ENCODE measurements around the gene CELSR1. TPM values are rescaled to one million over a fixed set of nuclear protein-coding genes. Genes with fewer than 3 reads are reported as not detected.

Gene CELSR1
- total RNA-seq, 1 donor from 2014 or later, result 0.27 TPM

GRCh38 chr22:46481386-46481785, 56.0 kb downstream of the CELSR1 start:
- no peak overlapping the region for H3K27ac Mint-ChIP-seq (ENCODE audit: unreplicated experiment)
- H3K4me1 Mint-ChIP-seq (ENCODE audit: low read depth, unreplicated experiment), result peaks cover 5% of the 10 kb centered on the region
- H3K4me3 Mint-ChIP-seq (ENCODE audit: unreplicated experiment), result no peak overlapping the region
- TF ChIP-seq CTCF (IDR thresholded peaks at IDR 0.05; ENCODE audit: partially characterized antibody, unreplicated experiment), result no peak
- no peak for DNase-seq
- H3K27me3 Mint-ChIP-seq (ENCODE audit: unreplicated experiment), result peaks cover 9% of the 10 kb centered on the region
- no peaks in the 10 kb centered on the region for H3K9me3 Mint-ChIP-seq (ENCODE audit: unreplicated experiment)
- no peaks in the 10 kb centered on the region for H3K36me3 Mint-ChIP-seq (ENCODE audit: unreplicated experiment)

- no peak for TF ChIP-seq CTCF (IDR thresholded peaks at IDR 0.05; ENCODE audit: partially characterized antibody, unreplicated experiment)
- peaks cover 9% of the 10 kb centered on the region for H3K27me3 Mint-ChIP-seq (ENCODE audit: unreplicated experiment)
- H3K27ac Mint-ChIP-seq (ENCODE audit: unreplicated experiment), result no peak overlapping the region
- H3K9me3 Mint-ChIP-seq (ENCODE audit: unreplicated experiment), result peaks cover 3% of the 10 kb centered on the region
- H3K36me3 Mint-ChIP-seq (ENCODE audit: unreplicated experiment), result peaks cover 1% of the 10 kb centered on the region
- no peak overlapping the region for H3K4me3 Mint-ChIP-seq (ENCODE audit: unreplicated experiment)
- DNase-seq, result no peak
- H3K4me1 Mint-ChIP-seq (ENCODE audit: low read depth, unreplicated experiment), result peaks cover 5% of the 10 kb centered on the region
These were observed 57.0 kb downstream of the CELSR1 start for GRCh38 chr22:46480396-46480795.

- Mint-ChIP-seq H3K9me3 (ENCODE audit: unreplicated experiment) (peaks cover 8% of the 10 kb centered on the region), H3K27ac (ENCODE audit: unreplicated experiment) (no peak overlapping the region), H3K36me3 (ENCODE audit: unreplicated experiment) (peaks cover 9% of the 10 kb centered on the region), H3K4me3 (ENCODE audit: unreplicated experiment) (no peak overlapping the region), H3K4me1 (ENCODE audit: low read depth, unreplicated experiment) (peaks cover 3% of the 10 kb centered on the region), H3K27me3 (ENCODE audit: unreplicated experiment) (peaks cover 9% of the 10 kb centered on the region)
- DNase-seq, result peak; percentile 11
- TF ChIP-seq CTCF (IDR thresholded peaks at IDR 0.05; ENCODE audit: partially characterized antibody, unreplicated experiment), result no peak
These were observed 58.4 kb downstream of the CELSR1 start for GRCh38 chr22:46479046-46479445.

GRCh38 chr22:46478083-46478551, 59.3 kb downstream of the CELSR1 start:
- Mint-ChIP-seq H3K9me3 (ENCODE audit: unreplicated experiment) (peaks cover 8% of the 10 kb centered on the region), H3K4me3 (ENCODE audit: unreplicated experiment) (no peak overlapping the region), H3K27ac (ENCODE audit: unreplicated experiment) (no peak overlapping the region), H3K4me1 (ENCODE audit: low read depth, unreplicated experiment) (peaks cover 3% of the 10 kb centered on the region), H3K36me3 (ENCODE audit: unreplicated experiment) (peaks cover 9% of the 10 kb centered on the region), H3K27me3 (ENCODE audit: unreplicated experiment) (peaks cover 9% of the 10 kb centered on the region)
- no peak for DNase-seq
- no peak for TF ChIP-seq CTCF (IDR thresholded peaks at IDR 0.05; ENCODE audit: partially characterized antibody, unreplicated experiment)

GRCh38 chr22:46476547-46476941, 60.9 kb downstream of the CELSR1 start:
- Mint-ChIP-seq H3K36me3 (ENCODE audit: unreplicated experiment) (peaks cover 9% of the 10 kb centered on the region), H3K27ac (ENCODE audit: unreplicated experiment) (no peak overlapping the region)

More at GRCh38 chr22:46476547-46476941, 60.9 kb downstream of the CELSR1 start:
- DNase-seq, result no peak
- no peak for TF ChIP-seq CTCF (IDR thresholded peaks at IDR 0.05; ENCODE audit: partially characterized antibody, unreplicated experiment)
- H3K4me1 Mint-ChIP-seq (ENCODE audit: low read depth, unreplicated experiment), result peaks cover 3% of the 10 kb centered on the region
- no peak overlapping the region for H3K4me3 Mint-ChIP-seq (ENCODE audit: unreplicated experiment)
- H3K27me3 Mint-ChIP-seq (ENCODE audit: unreplicated experiment), result peaks cover 6% of the 10 kb centered on the region
- peaks cover 8% of the 10 kb centered on the region for H3K9me3 Mint-ChIP-seq (ENCODE audit: unreplicated experiment)

All from glutamatergic neuron (in vitro differentiated cells).